Glutamatergic neuron (in vitro differentiated cells): Measurements from ENCODE around the gene AGBL2. TPM values are rescaled to one million over a fixed set of nuclear protein-coding genes. Genes with fewer than 3 reads are reported as not detected.

Source experiments
- DNase-seq: peaks from one replicate; pipeline ENCODE4 v3.0.0; 2022
- H3K27ac Mint-ChIP-seq: one replicate; pipeline ENCODE4 v1.8.0; 2020; ENCODE audit warnings: mild to moderate bottlenecking, mixed read lengths, inconsistent platforms; ENCODE audit not compliant: unreplicated experiment
- H3K27me3 Mint-ChIP-seq: one replicate; pipeline ENCODE4 v1.8.0; 2020; ENCODE audit warnings: mild to moderate bottlenecking, moderate library complexity, mixed read lengths, inconsistent platforms; ENCODE audit not compliant: unreplicated experiment
- H3K36me3 Mint-ChIP-seq: one replicate; pipeline ENCODE4 v1.8.0; 2020; ENCODE audit warnings: mild to moderate bottlenecking, mixed read lengths, inconsistent platforms; ENCODE audit not compliant: unreplicated experiment
- H3K4me1 Mint-ChIP-seq: one replicate; pipeline ENCODE4 v1.8.0; 2020; ENCODE audit warnings: mild to moderate bottlenecking, low read depth, mixed read lengths, inconsistent platforms; ENCODE audit not compliant: unreplicated experiment
- H3K4me3 Mint-ChIP-seq: one replicate; pipeline ENCODE4 v1.8.0; 2020; ENCODE audit warnings: mild to moderate bottlenecking, mixed read lengths, inconsistent platforms; ENCODE audit not compliant: unreplicated experiment
- H3K9me3 Mint-ChIP-seq: one replicate; pipeline ENCODE4 v1.8.0; 2020; ENCODE audit warnings: mild to moderate bottlenecking, moderate library complexity, mixed read lengths, inconsistent platforms; ENCODE audit not compliant: unreplicated experiment
- total RNA-seq: library from RNA; stranded (reverse); fragmentation: NEBNext Ultra II Directional; extraction: Animal tissue kit (Norgen Biotek cat#: 25700); gene quantifications from one replicate; pipeline ENCODE4 v1.2.1, GENCODE V29; 2021; ENCODE audit not compliant: unreplicated experiment
- TF ChIP-seq, protein P1 (sequence below): fragments of 200-600 bp; sonication (generic); IDR thresholded peaks from one replicate; pipeline ENCODE4 v1.5.0; 2021; ENCODE audit not compliant: partially characterized antibody, unreplicated experiment

AGBL2 gene
- total RNA-seq, 1 donor from 2014 or later: 1.7 TPM

DNA sequence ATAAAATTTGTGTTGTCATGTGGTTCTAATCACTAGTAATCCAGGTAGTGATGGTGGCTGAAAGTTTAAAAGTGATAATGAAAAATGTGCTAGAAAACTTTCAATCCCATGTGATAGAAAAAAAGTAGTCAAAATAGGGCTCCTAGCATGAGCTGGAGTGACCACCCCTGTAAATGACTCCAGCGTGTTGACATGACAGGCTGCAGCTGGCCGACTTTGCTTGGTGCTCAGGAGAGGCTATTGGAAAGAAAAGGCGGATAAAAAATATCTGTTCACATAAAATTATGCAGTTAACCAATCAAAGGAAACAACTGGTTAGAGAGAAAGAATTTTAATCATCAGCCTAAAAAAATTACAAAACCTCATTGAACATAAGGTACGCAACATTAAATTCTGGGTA, 55.9 kb downstream of the AGBL2 start:
- Mint-ChIP-seq H3K36me3 (no peaks in the 10 kb centered on the region), H3K9me3 (peaks cover 2% of the 10 kb centered on the region), H3K27ac (no peak overlapping the region)

DNA sequence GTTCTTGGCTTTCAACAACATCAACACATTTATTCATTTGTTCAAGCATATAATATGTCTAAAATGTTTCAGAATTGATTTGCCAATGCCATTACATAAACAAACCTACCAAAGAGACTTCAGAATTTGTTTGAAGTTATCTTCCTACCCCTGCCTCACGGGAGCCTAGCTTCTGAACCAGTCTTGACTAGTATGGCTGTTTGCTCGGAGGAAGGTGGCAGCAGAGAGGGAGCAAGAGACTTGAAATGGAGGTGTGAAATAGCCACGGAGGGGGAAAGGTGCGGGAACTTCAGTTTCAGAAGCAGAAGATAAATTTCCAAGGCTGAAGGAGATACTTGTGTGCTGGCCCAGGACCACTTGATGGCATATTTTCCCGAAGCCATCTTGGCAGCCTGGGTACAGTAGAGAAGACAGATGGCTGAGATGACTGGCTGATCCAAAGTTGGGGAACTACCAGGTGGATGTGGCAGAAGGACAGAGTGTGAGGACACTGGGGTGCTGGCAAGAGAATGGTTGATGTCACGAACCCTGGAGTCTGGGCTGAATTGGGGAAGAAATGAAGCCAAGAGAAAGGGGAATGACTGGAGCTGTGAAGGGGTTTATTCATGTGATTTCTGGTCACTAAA, 58.8 kb downstream of the AGBL2 start:
- Mint-ChIP-seq H3K4me1 (no peaks in the 10 kb centered on the region), H3K36me3 (no peaks in the 10 kb centered on the region), H3K27me3 (peaks cover 5% of the 10 kb centered on the region), H3K9me3 (peaks cover 2% of the 10 kb centered on the region), H3K4me3 (no peak overlapping the region), H3K27ac (no peak overlapping the region)
- no peak for DNase-seq
- TF ChIP-seq, protein P1, sequence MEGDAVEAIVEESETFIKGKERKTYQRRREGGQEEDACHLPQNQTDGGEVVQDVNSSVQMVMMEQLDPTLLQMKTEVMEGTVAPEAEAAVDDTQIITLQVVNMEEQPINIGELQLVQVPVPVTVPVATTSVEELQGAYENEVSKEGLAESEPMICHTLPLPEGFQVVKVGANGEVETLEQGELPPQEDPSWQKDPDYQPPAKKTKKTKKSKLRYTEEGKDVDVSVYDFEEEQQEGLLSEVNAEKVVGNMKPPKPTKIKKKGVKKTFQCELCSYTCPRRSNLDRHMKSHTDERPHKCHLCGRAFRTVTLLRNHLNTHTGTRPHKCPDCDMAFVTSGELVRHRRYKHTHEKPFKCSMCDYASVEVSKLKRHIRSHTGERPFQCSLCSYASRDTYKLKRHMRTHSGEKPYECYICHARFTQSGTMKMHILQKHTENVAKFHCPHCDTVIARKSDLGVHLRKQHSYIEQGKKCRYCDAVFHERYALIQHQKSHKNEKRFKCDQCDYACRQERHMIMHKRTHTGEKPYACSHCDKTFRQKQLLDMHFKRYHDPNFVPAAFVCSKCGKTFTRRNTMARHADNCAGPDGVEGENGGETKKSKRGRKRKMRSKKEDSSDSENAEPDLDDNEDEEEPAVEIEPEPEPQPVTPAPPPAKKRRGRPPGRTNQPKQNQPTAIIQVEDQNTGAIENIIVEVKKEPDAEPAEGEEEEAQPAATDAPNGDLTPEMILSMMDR: no peak

More for the DNA sequence above, 55.9 kb downstream of the AGBL2 start:
- Mint-ChIP-seq H3K4me1 (no peaks in the 10 kb centered on the region), H3K4me3 (no peak overlapping the region), H3K27me3 (peaks cover 5% of the 10 kb centered on the region)
- TF ChIP-seq, protein P1: no peak
- no peak for DNase-seq

DNA sequence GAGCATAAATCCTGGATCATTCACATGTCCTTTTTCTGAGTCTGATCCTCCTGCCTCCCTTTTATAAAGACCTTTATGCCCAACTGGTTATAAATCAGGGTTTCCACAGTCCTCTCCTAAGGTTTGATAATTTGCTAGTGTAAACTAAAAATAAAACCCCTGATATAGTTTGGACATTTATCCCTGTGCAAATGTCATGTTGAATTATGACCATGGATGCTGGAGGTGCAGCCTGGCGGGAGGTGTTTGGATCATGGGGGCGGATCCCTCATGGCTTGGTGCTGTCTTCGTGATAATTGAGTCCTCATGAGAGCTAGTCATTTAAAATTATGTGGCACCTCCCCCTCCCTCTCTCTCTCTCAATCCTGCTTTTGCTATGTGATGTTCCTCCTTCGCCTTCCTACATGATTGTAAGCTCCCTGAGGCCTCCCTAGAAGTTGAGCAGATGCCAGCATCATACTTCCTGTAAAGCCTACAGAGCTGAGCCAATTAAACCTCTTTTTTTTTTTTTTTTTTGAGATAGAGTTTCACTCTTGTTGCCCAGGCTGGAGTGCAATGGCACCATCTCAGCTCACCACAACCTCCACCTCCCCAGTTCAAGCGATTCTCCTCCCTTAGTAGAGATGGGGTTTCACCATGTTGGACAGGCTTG, 63.2 kb downstream of the AGBL2 start:
- no peak for DNase-seq
- no peak overlapping the region for H3K4me3 Mint-ChIP-seq
- H3K27me3 Mint-ChIP-seq: peaks cover 5% of the 10 kb centered on the region
- TF ChIP-seq, protein P1: no peak
- no peaks in the 10 kb centered on the region for H3K4me1 Mint-ChIP-seq
- no peak overlapping the region for H3K27ac Mint-ChIP-seq
- H3K9me3 Mint-ChIP-seq: peaks cover 2% of the 10 kb centered on the region
- H3K36me3 Mint-ChIP-seq: no peaks in the 10 kb centered on the region

DNA sequence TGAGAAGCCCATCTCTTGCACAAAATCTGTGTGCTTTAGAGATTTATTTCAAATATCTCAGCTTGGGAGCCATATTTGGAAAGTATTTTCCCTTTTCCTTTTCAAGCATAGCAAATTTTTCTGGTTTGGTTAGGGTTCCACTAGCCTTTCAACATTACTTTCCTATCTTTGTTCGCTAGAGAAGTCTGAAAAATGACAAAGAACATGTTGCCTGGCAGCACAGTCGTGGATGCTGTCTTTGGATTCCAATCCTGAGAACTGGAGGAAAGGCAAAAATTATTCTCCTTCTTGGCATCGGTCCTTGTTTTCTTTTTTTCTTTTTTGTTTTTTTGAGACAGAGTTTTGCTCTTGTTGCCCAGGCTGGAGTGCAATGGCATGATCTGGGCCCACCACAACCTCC, 65.9 kb downstream of the AGBL2 start:
- TF ChIP-seq, protein P1: no peak
- DNase-seq: no peak
- Mint-ChIP-seq H3K9me3 (peaks cover 2% of the 10 kb centered on the region), H3K4me1 (no peaks in the 10 kb centered on the region), H3K27ac (no peak overlapping the region), H3K27me3 (no peaks in the 10 kb centered on the region), H3K4me3 (no peak overlapping the region), H3K36me3 (no peaks in the 10 kb centered on the region)

DNA sequence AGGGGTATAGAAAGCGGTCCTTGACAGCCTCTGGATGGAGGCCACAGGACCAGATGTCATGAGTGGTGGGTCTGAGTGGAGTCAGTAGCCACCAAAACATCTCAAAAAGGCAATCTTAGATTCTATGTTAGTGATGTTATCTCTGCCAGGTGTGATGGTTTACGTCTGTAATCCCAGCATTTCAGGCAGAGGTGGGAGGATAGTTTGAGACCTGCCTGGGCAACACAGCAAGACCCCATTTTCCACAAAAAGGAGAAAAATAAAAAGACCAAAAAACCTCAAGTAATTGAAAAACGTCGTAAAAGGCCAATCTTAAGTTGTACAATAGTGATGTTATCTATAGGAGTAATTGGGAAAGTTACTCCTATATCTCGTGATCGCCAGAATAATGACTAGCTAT, 69.2 kb downstream of the AGBL2 start:
- Mint-ChIP-seq H3K27me3 (peaks cover 8% of the 10 kb centered on the region), H3K4me3 (no peak overlapping the region), H3K4me1 (peaks cover 7% of the 10 kb centered on the region), H3K36me3 (peaks cover 5% of the 10 kb centered on the region), H3K9me3 (peaks cover 9% of the 10 kb centered on the region), H3K27ac (no peak overlapping the region)
- TF ChIP-seq, protein P1: no peak
- DNase-seq: no peak
